K562 (cell line): ENCODE measurements around the gene CDH2. TPM values are rescaled to one million over a fixed set of nuclear protein-coding genes. Genes with fewer than 3 reads are reported as not detected.

ENCODE experiments used
- ATAC-seq: fragments of 200-7000 bp; cut with Tn5 transposase; 3 replicates; pipeline ENCODE4 v1.9.1; 2020; ENCODE audit warnings: moderate library complexity
- BruUV-seq: library from RNA; stranded (reverse); fragments of 400-500 nt; replicated peaks from 2 replicates; lab custom pipeline; 2021; lab: Mats Ljungman, UMichigan
- CTCF ChIA-PET: fragments of 300-600 bp; formaldehyde crosslinking; extraction: SDS; loops from one replicate; lab custom pipeline; 2021; ENCODE audit warnings: low intra/inter-chr PET ratio; lab: Yijun Ruan, JAX
- POLR2A ChIA-PET: fragments of 300-600, 350-650 bp; sonication (Branson Sonifier 250); formaldehyde crosslinking; extraction: SDS; loops from one replicate; lab custom pipeline; 2021; ENCODE audit warnings: antibody characterized with exemption, inconsistent platforms; lab: Yijun Ruan, JAX
- DNase-seq, 4 experiments: peaks; one replicate each; pipeline versions ENCODE4 v3.0.0 to v3.0.0-alpha.2; 2011 to 2018; ENCODE audit warnings: low spot score in 3 of 4, mixed read lengths in 3 of 4; ENCODE audit errors: extremely low read depth in 1 of 4
- FAIRE-seq: peaks from 2 replicates; lab custom pipeline; 2011; peaks lifted over from hg19 to GRCh38; lab: Jason Lieb, UNC
- H2AFZ ChIP-seq: 2 replicates; pipeline ENCODE4 v1.6.0; 2011; ENCODE audit warnings: low read depth, low read length, control low read depth, inconsistent platforms
- H3K27ac ChIP-seq: fragments of 200-600 bp; 3 replicates; pipeline ENCODE4 v1.8.0; 2011; ENCODE audit warnings: low read depth, mild to moderate bottlenecking, control low read depth, inconsistent platforms, low read length, moderate library complexity, mixed read lengths; ENCODE audit errors: extremely low read depth
- H3K27me3 ChIP-seq, 2 experiments: fragments of 300-600 bp in 1 of 2; 2 replicates in 1 of 2; 3 replicates in 1 of 2; pipeline versions ENCODE4 v1.6.0 to v1.8.0; 2011; ENCODE audit warnings: inconsistent platforms in 2 of 2, low read length in 2 of 2, mild to moderate bottlenecking in 1 of 2, mixed read lengths in 1 of 2, moderate library complexity in 1 of 2; ENCODE audit not compliant: control insufficient read depth in 2 of 2, insufficient read depth in 2 of 2
- H3K36me3 ChIP-seq: fragments of 300-600 bp; 3 replicates; pipeline ENCODE4 v1.8.0; 2011; ENCODE audit warnings: mild to moderate bottlenecking, low read length, inconsistent platforms; ENCODE audit not compliant: control insufficient read depth, insufficient read depth
- H3K4me1 ChIP-seq, 2 experiments: fragments of 200-600 bp in 1 of 2; replicated peaks in 1 of 2; 2 replicates in 1 of 2; 3 replicates in 1 of 2; pipeline versions ENCODE4 v1.5.1 to v1.8.0; 2011; ENCODE audit warnings: inconsistent platforms in 2 of 2, low read length in 2 of 2, mild to moderate bottlenecking in 1 of 2, mixed read lengths in 1 of 2, moderate library complexity in 1 of 2; ENCODE audit not compliant: control insufficient read depth in 2 of 2, insufficient read depth in 2 of 2
- H3K4me2 ChIP-seq: 2 replicates; pipeline ENCODE4 v1.6.1; 2011; ENCODE audit warnings: low read length, control low read depth, inconsistent platforms, mixed read lengths; ENCODE audit not compliant: insufficient read depth
- H3K4me3 ChIP-seq: fragments of 200-600 bp; sonication (generic), shearing (Covaris generic); 2 replicates; pipeline ENCODE4 v1.5.1; 2016; ENCODE audit warnings: control low read depth, inconsistent platforms
- H3K79me2 ChIP-seq: fragments of 200-600 bp; 3 replicates; pipeline ENCODE4 v1.8.0; 2011; ENCODE audit warnings: low read length, inconsistent platforms; ENCODE audit not compliant: control insufficient read depth, insufficient read depth
- H3K9ac ChIP-seq, 2 experiments: 2 replicates each; pipeline versions ENCODE4 v1.6.0 to v1.6.1; 2011; ENCODE audit warnings: low read depth in 2 of 2, low read length in 2 of 2, control low read depth in 1 of 2, inconsistent platforms in 1 of 2, mild to moderate bottlenecking in 1 of 2, mixed read lengths in 1 of 2; ENCODE audit not compliant: insufficient read depth in 1 of 2
- H3K9me1 ChIP-seq: one replicate; pipeline ENCODE4 v1.6.0; 2011; ENCODE audit warnings: inconsistent platforms, mild to moderate bottlenecking, low read length, moderate library complexity; ENCODE audit not compliant: control insufficient read depth, insufficient read depth
- H3K9me3 ChIP-seq: replicated peaks from 2 replicates; pipeline ENCODE4 v1.5.1; 2011; ENCODE audit warnings: low read depth, low read length, inconsistent platforms; ENCODE audit not compliant: control insufficient read depth, insufficient read depth
- H4K20me1 ChIP-seq: replicated peaks from 2 replicates; pipeline ENCODE4 v1.6.1; 2011; ENCODE audit warnings: low read length, inconsistent platforms, mixed read lengths; ENCODE audit not compliant: control insufficient read depth, insufficient read depth
- ADNP ChIP-seq: fragments of 200-800 bp; sonication (Bioruptor generic); IDR thresholded peaks from 2 replicates; pipeline ENCODE4 v1.6.1; 2016; ENCODE audit warnings: missing genetic modification characterization, missing compliant biosample characterization
- ARID4B ChIP-seq: sonication (generic); formaldehyde crosslinking; IDR thresholded peaks from 2 replicates; pipeline ENCODE4 v1.8.0; 2022; ENCODE audit warnings: mild to moderate bottlenecking, missing genetic modification reagents
- CREB5 ChIP-seq: fragments of 250-450 bp; sonication (Bioruptor Pico); IDR thresholded peaks from 2 replicates; pipeline ENCODE4 v1.5.0; 2020; ENCODE audit warnings: mild to moderate bottlenecking
- IRF1 ChIP-seq: sonication (generic); formaldehyde crosslinking; IDR thresholded peaks from 2 replicates; pipeline ENCODE4 v1.8.0; 2022; ENCODE audit warnings: missing genetic modification reagents, mild to moderate bottlenecking, borderline replicate concordance
- PHTF2 ChIP-seq: fragments of 250-450 bp; sonication (Bioruptor Pico); IDR thresholded peaks from 2 replicates; pipeline ENCODE4 v1.5.0; 2021; ENCODE audit warnings: mild to moderate bottlenecking
- TCF15 ChIP-seq: fragments of 250-450 bp; sonication (Bioruptor Pico); IDR thresholded peaks from 2 replicates; pipeline ENCODE4 v1.8.0; 2022; ENCODE audit warnings: moderate library complexity, mild to moderate bottlenecking, inconsistent platforms
- WGBS: fragments of 100-300 bp; shearing (Covaris generic); methylation state at CpG from one replicate; pipeline ENCODE4 v1.1.6; 2016; ENCODE audit warnings: low coverage, mixed read lengths; ENCODE audit not compliant: insufficient coverage; ENCODE audit errors: missing lambda C conversion rate; 5-methylcytosine and 5-hydroxymethylcytosine counted together
- in situ Hi-C: fragments of 300-500 bp; cut with MboI; formaldehyde crosslinking; loops from 4 replicates; pipeline ENCODE4 v1.15.0; 2018; ENCODE audit warnings: inconsistent platforms, mixed read lengths
- intact Hi-C: fragments of 100-400 bp; cut with micrococcal nuclease; formaldehyde crosslinking; loops from 2 replicates; pipeline ENCODE4 v1.14.2; 2022
- polyA plus RNA-seq, 8 experiments: library from polyadenylated mRNA; depleted of rRNA in 4 of 8; stranded (reverse) in 5 of 8; unstranded in 3 of 8; fragments of >200 nt; fragmentation: Nextera tagmentation in 2 of 8; fragmentation: Illumina TruSeq in 1 of 8; extraction: Ambion mirVana in 2 of 8; extraction: Trizol in 1 of 8; gene quantifications; 2 replicates each; pipeline versions ENCODE4 v1.2.1 to v1.2.3, GENCODE V29; 2011 to 2014; ENCODE audit warnings: inconsistent platforms in 1 of 8, missing spikeins in 1 of 8
- total RNA-seq, 7 experiments: library from RNA; depleted of rRNA in 6 of 7; stranded (reverse); fragments of >200 nt in 6 of 7; fragmentation: Illumina TruSeq in 2 of 7; extraction: Trizol in 2 of 7; gene quantifications; 2 replicates each; pipeline versions ENCODE4 v1.2.1 to v1.2.3, GENCODE V29; 2011 to 2021; ENCODE audit warnings: low replicate concordance in 1 of 7

CDH2 gene
- total and polyA plus RNA-seq, 9 of the 15 experiments (the other 6 are each of a cell fraction or from before 2014, with no cell fraction given): 0.04 TPM; not detected in 8

- CTCF ChIA-PET: no interaction called here
- H2AFZ ChIP-seq: no peak overlapping the region
- no peaks in the 10 kb centered on the region for H3K4me1 ChIP-seq
- intact Hi-C loops (no loop called here), in situ Hi-C loops (no loop called here)
- no peak overlapping the region for H3K27ac ChIP-seq
- FAIRE-seq (no peak), DNase-seq (no peak), ATAC-seq (no peak)
- no peaks in the 10 kb centered on the region for H4K20me1 ChIP-seq
- TF ChIP-seq ARID4B (no peak), IRF1 (CRISPR knock-in tag) (no peak), CREB5 (CRISPR knock-in tag) (no peak), TCF15 (CRISPR knock-in tag) (no peak), ADNP (no peak), PHTF2 (CRISPR knock-in tag) (no peak)
- no peak overlapping the region for H3K4me3 ChIP-seq
- no peaks in the 10 kb centered on the region for H3K9me3 ChIP-seq
- H3K9ac ChIP-seq: no peak overlapping the region
- no peaks in the 10 kb centered on the region for H3K36me3 ChIP-seq
- no peaks in the 10 kb centered on the region for H3K79me2 ChIP-seq
- WGBS: 0% methylated on average over 11 of the region's 11 CpGs
- H3K27me3 ChIP-seq: no peaks in the 10 kb centered on the region
- no TSS peak for BruUV-seq
- POLR2A ChIA-PET: no interaction called here
- no peak overlapping the region for H3K4me2 ChIP-seq
- no peaks in the 10 kb centered on the region for H3K9me1 ChIP-seq
Measured at GRCh38 chr18:28208712-28209265, 31.9 kb upstream of the CDH2 start.
